ENCODE data around the gene ARL2.
"Not testable (repeated sequence)": the region's sequence is repeated elsewhere in the genome, so short reads cannot be mapped to it uniquely, and the experiment has no call there.

Gene ARL2

DNA sequence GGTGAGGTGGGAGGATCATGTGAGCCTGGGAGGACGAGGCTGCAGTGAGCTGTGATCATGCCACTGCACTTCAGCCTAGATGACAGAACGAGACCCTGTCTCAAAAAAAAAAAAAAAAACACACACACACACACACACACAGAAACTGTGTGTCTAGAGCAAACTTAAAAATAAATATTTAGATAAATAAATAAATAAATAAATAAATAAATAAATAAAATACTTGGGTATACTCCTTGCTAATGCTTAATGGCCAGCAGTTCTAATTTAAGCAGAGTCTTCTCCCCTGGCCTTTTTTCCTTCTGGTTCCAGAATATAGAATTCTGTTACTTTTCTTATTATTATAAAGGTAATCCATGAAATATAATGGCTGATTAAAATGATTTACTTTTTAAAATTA is 5.1 kb upstream of the ARL2 start:
- no peak for DNase-seq

DNA sequence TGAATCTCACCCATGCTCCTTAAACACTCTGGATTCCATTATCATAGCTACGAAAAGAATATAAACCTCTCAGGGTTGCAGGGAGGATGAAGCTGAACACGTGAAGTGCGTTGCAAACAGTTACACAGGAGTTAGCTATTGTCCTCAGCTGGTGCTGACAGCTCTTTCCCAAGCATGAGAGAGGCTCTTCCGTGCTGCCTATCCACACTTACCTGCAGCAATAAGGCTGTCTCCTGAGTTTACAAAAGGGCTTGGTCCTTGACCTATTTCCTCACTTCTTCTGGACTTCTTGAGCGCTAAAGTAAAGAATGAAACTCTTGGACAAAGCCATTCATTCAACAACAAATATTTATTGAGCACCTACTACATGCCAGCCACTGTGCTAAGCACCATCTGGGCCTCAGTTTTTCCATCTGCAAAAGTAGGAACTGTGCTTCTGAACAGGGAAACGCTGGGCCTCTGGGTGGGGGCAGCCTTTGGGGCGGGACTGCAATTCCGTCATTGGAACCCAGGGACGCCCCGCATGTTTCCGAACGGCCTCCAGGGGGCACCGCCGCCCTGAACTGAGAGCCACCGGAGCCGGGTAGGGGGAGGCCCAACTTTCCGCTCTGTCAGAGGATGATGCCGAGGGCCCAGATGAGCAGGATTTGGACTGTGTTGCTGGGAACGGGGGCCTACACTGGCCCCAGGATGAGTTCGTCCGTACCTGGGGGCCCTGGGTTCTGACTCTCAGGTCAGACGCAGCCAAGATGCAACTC is 651 bp upstream of the ARL2 start:
- DNase-seq: peak; percentile 77

DNA sequence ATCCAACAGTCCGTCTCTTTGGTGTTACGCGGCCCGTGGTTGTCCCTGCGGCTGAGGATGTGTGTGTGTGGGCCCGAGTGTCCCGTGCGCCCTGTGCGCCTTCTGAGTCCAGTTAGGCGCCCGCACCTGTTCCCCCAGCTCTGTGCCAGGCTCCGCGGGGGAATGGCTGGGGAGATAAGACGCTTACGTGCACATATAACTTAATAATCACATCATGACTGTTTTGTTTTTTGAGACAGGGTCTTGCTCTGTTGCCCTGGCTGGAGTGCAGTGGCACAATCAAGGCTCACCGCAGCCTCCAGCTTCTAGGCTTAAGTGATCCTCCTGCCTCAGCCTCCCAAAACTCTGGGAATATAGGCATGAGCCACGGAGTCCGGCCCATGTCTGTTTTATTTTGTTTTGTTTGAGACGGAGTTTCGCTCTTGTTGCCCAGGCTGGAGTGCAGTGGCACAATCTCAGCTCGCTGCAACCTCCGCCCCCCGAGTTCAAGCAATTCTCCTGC is 817 bp downstream of the ARL2 start:
- DNase-seq: no peak

DNA sequence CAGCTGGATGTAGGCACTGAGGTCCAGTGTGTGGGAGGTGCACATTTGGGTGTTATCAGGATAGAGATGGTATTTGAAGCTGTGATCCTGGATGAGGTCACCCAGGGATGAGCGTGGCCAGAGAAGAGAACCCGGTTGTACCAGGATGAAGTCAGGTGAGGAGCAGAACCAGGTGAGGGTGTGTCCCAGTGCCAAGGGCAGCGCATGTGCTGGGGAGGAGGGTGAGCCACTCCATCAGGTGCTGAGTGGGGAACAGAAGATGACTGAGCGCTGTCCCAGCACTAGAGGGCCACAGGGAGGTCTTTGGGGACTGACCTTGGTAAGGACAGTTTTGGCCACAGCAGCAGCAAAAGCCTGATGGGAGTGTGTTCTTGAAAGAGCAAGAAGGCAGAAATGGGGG is 2.7 kb downstream of the ARL2 start:
- DNase-seq: no peak

DNA sequence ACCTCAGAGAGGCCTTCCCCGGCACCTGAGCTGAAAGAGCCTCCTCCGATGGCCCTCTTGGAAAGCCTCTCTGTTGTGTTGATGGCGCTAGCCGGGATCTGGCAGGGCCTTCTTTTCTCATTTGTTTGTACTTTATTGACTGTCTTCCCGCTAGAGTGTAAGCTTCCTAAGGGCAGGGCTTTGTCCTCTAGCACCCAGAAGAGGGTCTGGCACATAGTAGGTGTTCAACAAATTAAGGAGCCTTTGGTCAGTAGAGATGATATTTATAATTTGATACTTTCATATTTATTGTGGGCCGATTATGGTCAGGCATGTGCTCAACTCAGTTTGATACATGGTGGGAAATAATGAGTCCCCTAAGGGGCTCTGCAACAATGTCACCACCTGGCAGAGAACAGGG is 4.0 kb downstream of the ARL2 start:
- DNase-seq: no peak

DNA sequence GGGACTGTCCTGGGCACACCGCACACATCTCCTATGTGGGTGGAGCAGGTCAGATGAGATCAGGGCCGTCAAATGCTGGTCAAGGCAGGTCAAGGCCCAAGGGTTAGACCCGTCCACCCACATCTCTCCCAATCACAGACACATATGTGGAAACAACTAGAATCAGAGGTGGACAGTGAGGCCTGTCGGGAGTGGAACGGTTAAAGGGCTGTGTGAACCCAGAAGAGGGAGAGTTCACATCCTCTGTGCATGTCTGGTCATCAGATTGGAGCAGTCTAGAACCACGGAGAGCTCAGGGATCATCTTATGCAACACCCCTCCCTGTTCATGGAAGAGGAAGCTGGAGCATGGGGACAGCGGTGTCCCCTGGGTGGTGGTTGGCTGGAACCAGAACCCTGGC is 5.9 kb downstream of the ARL2 start:
- DNase-seq: no peak

DNA sequence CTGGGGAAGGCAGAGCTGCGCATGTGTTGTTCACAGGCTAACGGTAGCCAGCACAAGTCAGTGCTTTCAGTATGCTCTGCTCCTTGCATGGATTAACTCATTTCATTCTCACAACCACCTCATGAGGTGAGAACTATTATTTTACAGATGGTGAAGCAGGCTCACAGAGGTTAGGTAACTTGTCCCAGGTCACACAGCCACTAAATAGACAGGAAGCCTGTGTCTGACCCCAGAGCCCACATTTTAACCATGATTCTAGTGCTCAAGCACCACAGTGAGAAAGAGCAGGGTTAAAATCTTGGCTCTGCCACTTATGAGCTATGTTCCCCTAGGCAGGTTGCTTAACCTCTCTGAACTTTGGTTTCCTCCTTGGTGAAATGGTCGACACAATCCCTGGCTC is 7.0 kb downstream of the ARL2 start:
- no peak for DNase-seq

DNA sequence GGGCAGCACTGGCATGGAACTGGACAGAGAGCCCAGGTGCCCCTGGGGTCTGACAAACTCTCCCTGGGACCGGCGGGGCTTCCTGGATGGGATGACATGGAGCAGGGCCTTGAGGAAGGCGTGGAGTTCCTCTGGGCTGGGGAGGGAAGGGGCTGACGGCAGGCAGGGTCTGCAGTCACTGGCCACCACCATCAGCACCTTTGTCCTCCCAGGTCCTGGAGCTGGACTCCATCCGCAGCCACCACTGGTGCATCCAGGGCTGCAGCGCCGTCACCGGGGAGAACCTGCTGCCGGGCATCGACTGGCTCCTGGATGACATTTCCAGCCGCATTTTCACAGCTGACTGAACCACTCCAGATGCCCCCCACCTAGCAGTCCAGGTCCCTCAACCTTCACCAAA is 7.5 kb downstream of the ARL2 start:
- DNase-seq: no peak

DNA sequence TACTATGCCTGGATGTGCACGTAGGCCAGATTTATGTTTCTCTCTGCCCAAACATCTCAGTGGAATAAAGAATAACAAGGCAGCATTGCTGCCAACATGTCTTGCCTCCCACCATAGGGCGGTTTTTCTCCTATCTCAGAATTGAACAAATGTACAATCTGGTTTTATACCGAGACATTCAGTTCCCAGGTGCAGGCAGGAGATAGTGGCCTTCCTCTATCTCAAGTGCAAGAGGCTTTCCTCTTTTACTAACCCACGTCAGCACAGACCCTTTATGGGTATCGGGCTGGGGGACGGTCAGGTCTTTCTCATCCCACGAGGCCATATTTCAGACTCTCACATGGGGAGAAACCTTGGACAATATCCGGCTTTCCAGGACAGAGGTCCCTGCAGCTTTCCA is 9.5 kb downstream of the ARL2 start:
- not testable (repeated sequence) for DNase-seq

DNA sequence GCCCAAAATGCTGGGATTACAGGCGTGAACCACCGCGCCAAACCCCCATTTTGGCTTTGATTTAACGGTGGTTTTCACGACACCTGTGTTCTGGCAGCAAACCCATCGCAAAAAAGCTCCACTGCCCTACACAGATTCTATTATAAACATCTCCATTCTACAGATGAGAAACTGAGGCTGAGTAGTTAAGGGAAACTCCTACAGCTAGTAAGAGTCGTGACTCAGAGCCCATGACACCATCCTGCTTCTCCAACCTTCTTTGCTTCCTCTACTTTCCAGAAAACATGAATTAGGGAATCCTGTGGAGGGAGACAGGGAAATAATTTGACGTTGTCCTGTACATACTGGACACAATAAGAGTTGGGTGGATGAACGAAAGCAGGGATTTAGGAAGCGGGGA is 12.8 kb downstream of the ARL2 start:
- DNase-seq: no peak

DNA sequence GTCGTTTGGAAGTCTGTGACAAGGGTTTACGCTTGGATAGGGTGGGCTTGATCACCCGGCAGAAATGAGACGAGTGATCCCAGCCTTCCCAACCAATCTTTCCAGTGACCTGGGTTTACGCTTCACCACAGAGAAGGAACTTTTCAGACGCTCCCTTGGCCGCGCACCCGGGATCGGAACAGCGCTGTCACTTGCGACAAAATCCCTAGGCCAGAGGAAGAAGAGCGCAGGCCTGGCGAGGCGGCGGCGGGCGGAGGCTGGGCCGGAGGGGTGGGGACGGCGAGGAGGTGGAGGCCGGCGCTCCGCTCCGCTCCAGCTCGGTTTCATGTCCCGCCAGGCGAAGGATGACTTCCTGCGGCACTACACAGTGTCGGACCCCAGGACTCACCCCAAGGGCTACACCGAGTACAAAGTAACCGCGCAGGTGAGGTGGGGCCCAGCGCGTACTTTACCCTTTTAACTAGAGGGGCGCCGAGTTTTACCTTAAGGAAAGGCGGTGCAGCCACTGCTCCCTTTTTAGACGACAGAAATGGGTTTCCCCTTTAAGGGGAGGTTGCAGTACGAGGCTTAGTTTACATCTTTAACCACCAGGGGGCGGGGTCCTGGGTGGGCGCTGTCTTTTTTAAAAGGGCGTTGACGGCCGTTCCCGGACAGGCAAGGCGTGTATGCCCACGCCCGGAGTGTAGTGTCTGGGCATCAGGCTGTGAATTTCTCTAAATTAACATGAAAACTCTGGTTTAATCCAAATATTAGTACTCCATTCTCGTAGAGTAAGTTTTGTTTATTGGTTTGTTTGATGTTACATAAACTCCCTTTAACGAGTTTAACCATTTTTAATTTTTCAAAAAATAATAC is 13.5 kb downstream of the ARL2 start, which contains the start of gene SNX15:
TSS of gene SNX15 (plus strand) at position 227 of the 855 bp plus-strand sequence. CDS start at position 326, 99 bp downstream.
- peak; percentile 96 for DNase-seq

DNA sequence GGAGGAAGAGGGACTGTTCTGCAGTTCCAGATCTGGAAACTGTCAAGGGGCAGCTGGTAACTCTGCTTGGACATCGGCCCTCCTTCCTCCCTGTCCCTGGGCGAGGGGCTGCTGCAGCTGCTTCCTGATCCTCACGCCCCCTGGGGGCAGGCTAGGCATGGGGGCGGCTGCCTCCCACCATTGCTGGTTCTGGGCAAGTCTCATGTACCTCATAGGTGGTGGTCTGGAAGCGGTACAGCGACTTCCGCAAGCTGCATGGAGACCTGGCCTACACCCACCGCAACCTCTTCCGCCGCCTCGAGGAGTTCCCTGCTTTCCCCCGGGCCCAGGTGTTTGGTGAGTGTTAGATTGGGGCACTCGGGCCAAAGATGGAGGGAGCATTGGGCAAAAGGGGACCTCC is 18.3 kb downstream of the ARL2 start:
- DNase-seq: no peak

DNA sequence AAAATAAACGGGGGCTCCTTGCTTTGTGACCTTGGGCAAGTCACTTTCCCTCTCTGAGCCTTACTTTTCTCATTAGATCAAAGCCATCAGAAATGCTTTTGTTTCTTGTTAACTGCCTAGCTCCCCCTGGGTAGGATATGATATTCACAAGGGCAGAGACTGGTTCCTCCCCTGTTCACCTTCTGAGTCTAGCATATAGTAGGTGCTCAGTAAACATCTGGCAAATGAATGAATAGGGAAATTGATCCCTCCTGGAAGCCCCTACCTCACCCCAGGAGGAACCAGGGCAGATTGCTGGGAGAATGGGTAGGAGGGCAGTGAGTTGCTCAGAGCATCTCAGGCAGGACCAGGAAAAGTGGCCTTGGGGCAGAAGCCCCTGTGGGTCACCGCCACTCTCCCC is 20.5 kb downstream of the ARL2 start:
- no peak for DNase-seq

DNA sequence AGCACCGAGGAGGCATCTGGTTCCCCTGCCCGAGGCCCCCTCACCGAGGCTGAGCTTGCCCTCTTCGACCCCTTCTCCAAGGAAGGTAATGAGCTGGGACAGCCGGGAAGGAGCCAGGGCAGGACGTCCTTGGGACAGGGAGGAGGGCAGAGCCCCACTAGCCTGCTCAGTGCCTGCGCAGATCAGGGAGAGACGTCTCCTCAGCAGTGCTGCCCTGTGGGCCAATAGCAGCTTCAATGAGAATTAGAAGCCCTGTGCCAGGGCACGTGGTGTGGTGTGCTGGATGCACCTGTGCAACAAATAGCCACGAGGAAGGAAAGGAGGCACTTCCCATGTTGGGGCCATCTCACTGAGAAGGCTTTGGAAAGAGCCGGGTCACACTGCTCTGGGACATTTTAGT is 21.6 kb downstream of the ARL2 start:
- no peak for DNase-seq

DNA sequence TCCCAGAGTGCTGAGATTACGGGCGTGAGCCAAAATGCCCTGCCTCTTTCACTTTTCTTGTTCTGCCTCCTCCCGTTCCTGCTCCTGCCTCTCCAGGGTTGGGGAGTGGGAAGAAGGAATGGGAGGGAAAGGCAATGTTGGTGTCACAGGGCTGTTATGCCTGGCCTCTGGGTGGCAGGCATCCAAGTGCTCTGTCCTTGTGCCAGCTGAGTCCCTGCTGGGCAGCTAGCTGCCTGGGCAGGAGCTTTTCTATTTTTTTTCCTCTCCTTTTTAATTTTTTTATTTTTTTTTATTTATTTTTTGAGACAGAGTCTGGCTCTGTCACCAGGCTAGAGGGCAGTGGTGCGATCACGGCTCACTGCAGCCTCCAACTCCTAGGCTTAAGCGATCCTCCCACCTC is 23.0 kb downstream of the ARL2 start:
- no peak for DNase-seq

DNA sequence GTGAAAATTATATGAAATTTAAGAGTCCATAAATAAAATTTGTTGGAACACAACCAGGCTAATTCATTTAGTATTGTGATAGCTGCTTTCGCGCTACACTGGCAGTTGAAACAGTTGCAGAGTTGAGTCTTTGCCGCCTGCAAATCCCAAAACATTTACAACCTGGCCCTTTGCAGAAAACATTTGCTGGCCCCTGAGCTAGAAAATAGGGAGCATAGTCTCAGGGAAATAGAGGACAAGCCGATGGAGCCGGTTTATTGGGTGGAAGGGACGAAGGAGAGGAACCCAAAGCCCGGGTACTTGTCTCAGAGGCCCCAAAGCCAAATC is 26.5 kb downstream of the ARL2 start:
- DNase-seq: no peak

DNA sequence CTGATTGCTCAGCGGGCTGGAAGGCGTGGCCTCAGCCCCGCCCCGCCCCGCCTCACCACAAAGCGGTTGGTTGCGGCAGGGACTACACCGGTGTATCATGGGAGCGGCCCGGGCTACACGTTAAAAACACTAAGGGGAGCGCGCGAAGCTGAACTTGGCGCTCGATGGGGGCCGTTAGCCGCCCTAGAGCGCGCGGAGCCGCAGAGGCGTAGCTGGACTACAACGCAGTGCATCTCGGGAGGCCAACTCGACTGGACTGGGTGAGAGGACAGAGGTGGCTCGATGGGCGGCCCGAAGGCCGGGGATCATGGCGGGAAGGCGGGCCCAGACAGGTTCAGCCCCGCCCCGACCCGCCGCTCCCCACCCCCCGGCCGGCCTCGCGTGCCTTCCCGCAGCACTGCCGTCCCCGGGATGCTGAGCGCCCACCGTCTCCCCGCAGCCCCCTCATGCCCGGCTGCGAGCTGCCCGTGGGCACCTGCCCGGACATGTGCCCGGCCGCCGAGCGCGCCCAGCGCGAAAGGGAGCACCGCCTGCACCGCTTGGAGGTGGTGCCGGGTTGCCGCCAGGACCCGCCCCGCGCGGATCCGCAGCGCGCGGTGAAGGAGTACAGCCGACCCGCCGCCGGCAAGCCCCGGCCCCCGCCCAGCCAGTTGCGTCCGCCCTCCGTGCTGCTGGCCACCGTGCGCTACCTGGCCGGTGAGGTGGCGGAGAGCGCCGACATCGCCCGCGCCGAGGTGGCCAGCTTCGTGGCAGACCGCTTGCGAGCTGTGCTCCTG is 27.1 kb downstream of the ARL2 start, which contains the start of gene SAC3D1:
TSS of gene SAC3D1 (plus strand) at position 364 of the 776 bp plus-strand sequence. CDS start at position 447, 83 bp downstream.
- peak; percentile 86 for DNase-seq

DNA sequence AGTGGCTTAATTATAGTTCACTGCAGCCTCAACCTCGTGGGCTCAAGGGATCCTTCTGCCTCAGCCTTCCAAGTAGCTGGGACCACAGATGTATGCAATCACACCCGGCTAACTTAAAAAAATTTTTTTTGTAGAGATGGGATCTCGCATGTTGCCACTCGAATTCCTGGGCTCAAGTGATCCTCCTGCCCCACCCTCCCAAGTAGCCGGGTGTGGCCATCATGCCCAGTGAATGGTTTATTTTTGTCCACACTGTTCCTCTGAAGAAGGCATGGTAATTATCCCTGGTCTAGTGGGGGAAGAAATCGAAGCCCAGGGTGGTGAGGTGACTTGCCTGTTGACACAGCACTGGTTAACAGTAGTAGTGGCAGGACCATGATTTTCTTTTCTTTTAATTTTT is 28.9 kb downstream of the ARL2 start:
- DNase-seq: no peak

DNA sequence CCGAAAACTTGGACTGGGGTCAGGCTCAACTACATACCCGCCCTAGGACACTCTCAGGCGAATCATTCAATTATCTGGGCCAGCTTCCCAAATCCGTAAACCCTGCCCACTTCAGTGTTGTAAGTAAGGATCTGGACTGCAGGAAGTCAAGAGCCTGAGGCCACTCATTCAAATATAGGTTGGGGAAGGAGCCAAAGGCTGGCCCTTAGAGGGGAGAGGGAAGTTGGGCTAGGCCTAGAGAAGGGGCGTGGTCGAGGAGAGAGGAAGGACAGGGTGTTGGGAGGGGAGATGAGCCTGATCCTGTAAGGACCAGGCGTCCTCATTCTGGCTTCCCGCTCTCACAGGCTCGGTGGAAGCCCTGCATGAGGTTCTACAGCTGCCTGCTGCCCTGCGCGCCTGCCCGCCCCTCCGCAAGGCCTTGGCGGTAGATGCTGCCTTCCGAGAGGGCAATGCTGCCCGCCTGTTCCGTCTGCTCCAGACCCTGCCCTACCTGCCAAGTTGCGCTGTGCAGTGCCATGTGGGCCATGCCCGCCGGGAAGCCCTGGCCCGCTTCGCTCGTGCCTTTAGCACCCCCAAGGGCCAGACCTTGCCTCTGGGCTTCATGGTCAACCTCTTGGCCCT is 30.0 kb downstream of the ARL2 start:
- no peak for DNase-seq

DNA sequence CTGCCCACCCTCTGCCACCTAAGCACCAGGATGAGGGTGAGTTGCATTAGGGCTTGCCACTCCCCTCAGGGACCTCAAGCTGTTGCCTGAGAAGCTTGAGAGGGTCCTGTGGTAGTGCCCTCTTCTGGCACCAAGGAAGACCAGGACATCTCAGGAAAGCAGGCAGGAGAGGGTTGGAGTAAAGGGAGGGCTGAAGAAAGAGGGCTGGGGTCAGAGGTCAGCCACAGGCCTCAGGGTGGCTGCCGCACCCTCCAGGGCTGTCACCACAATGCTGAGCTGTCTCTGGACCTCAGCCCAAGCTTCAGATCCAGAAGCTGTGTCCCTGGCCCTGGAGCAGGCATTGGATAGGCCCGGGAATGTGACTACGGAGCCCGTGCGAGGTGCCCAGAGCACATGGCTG is 31.1 kb downstream of the ARL2 start:
- no peak for DNase-seq

DNA sequence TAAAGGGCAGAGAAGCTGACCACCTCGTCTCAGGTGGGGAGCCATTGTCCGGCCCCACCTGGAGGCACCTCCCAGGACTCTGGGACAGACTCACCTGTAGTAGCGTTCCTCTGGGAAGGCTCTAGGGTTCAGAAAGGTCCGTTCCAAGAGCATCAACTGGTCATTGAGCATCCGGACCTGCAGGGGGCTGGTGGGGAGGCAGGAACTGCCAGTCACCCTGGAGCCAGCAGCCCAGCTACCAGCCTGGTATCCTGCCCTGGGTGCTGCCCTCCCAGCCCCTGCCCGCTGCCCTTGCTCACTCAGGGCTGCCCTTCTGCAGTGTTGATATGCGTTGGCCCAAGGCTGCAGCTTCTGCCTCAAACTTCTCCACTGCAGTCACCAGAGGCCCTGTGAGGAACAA is 31.8 kb downstream of the ARL2 start:
- DNase-seq: no peak

DNA sequence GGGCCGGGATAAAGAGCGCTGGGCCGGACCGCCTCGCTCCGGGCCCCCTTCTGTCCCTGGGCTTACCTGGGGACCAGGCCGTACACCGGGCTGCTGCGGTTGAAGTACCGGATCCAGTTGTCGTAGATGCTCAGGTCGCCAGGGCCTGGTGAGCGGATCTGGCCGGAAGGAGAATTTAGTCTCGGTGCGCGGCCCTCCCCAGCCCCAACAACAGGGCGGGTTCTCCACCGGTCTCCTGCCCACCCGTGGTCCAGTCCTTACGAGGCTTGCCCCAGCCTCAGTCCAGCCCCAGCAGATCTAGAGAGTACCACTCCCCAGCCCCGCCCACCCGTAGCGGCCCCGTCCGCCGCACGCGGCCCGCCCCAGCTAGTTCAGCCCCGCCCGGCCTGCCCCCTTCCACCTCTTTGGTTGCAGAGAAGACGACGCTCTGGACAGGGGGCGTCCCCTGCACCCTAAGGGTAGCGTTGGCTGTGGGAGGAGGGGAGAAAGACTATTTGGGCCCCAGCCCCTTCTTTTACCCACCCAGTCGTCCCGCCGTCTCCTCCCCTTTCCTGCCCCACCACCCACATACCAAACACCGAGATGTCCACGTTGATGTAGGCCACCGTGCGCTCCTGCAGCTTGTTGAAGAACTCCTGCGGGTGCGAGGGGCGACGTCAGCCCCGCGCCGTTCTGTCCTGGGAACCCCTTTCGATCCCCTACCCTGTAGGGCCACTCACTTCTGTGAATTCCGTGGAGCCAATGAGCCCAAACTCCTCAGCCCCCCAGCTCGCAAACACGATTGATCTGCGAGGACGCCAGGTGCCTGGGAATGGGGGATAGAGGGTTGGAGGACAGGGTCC is 33.8 kb downstream of the ARL2 start:
- no peak for DNase-seq

All from kidney glomerular epithelial cell (primary cell).